Astrocyte of the cerebellum (primary cell): ENCODE data around the gene CTSK.
"Not testable (repeated sequence)": the region's sequence is repeated elsewhere in the genome, so short reads cannot be mapped to it uniquely, and the experiment has no call there.

Source experiments
- DNase-seq: peaks from one replicate; pipeline ENCODE4 v3.0.0-alpha.2; 2011; ENCODE audit warnings: low read depth
- H3K4me3 ChIP-seq: 2 replicates; pipeline ENCODE4 v1.5.1; 2011; ENCODE audit warnings: mild to moderate bottlenecking, low read depth, low read length, moderate library complexity
- CTCF ChIP-seq: IDR thresholded peaks from 2 replicates; pipeline ENCODE4 v1.5.1; 2012; ENCODE audit warnings: low read length, low read depth, moderate library complexity, mild to moderate bottlenecking; ENCODE audit errors: missing control alignments
- in situ Hi-C: cut with HindIII; loops from 2 replicates; pipeline ENCODE4 v1.10.0; 2017; ENCODE audit warnings: low sequenced_read_pairs

CTSK gene

GRCh38 chr1:150804671-150805070 is 3.4 kb downstream of the CTSK start:
- in situ Hi-C loops: no loop called here
- no peak overlapping the region for H3K4me3 ChIP-seq
- TF ChIP-seq CTCF: no peak
- no peak for DNase-seq

- no peak for TF ChIP-seq CTCF
- H3K4me3 ChIP-seq: no peak overlapping the region
- in situ Hi-C loops: no loop called here
- DNase-seq: no peak
Observed at GRCh38 chr1:150799089-150799488, 9.0 kb downstream of the CTSK start.

GRCh38 chr1:150798525-150798924 is 9.5 kb downstream of the CTSK start:
- in situ Hi-C loops: no loop called here
- TF ChIP-seq CTCF: no peak
- DNase-seq: peak; percentile 15
- H3K4me3 ChIP-seq: no peak overlapping the region

GRCh38 chr1:150796374-150796773 is 11.7 kb downstream of the CTSK start:
- H3K4me3 ChIP-seq: no peak overlapping the region
- DNase-seq: no peak
- TF ChIP-seq CTCF: no peak
- in situ Hi-C loops: no loop called here

- DNase-seq, H3K4me3 ChIP-seq, in situ Hi-C loops: not testable (repeated sequence)
Observed at GRCh38 chr1:150793778-150794177, 14.3 kb downstream of the CTSK start.

GRCh38 chr1:150793221-150793620 is 14.8 kb downstream of the CTSK start:
- in situ Hi-C loops: no loop called here
- no peak for TF ChIP-seq CTCF
- DNase-seq: no peak
- no peak overlapping the region for H3K4me3 ChIP-seq

- TF ChIP-seq CTCF: no peak
- no peak overlapping the region for H3K4me3 ChIP-seq
- in situ Hi-C loops: no loop called here
- DNase-seq: no peak
Observed at GRCh38 chr1:150791585-150791984, 16.5 kb downstream of the CTSK start.
